Measurements from ENCODE around the gene KRTAP1-1. TPM values are rescaled to one million over a fixed set of nuclear protein-coding genes. Genes with fewer than 3 reads are reported as not detected.

KRTAP1-1 gene
- total and polyA plus RNA-seq, 2 experiments from 2014 or later: not detected

- Mint-ChIP-seq H3K4me1 (peaks cover 2% of the 10 kb centered on the region), H3K4me3 (no peak overlapping the region), H3K36me3 (ENCODE audit: low read depth) (no peaks in the 10 kb centered on the region), H3K27me3 (ENCODE audit: insufficient read depth, low read depth, poor library complexity) (no peaks in the 10 kb centered on the region), H3K27ac (no peak overlapping the region), H3K9me3 (no peaks in the 10 kb centered on the region)
- Histone ChIP-seq H3K4me1 (ENCODE audit: insufficient read depth) (0 out of 2 replicates have a peak, but pooled peaks cover 2% of the 10 kb centered on the region), H3K36me3 (ENCODE audit: insufficient read depth) (no peaks in the 10 kb centered on the region), H3K27me3 (ENCODE audit: insufficient read depth) (no peaks in the 10 kb centered on the region), H3K4me2 (no peak overlapping the region), H2AFZ (no peak overlapping the region), H3K79me2 (replicated peaks; ENCODE audit: insufficient read depth) (no peaks in the 10 kb centered on the region), H3K4me3 (no peak overlapping the region), H3F3A (replicated peaks; ENCODE audit: low read depth) (no peaks in the 10 kb centered on the region), H3K27ac (ENCODE audit: low read depth) (no peak overlapping the region), H4K20me1 (replicated peaks; ENCODE audit: insufficient read depth) (no peaks in the 10 kb centered on the region), H3K9me2 (ENCODE audit: insufficient read depth) (no peaks in the 10 kb centered on the region; the same call in none of the 2 replicates)
- DNase-seq (ENCODE audit: low spot score): no peak
- ATAC-seq: no peak
- no peak for TF ChIP-seq EZH2phosphoT487 (IDR thresholded peaks at IDR 0.05; ENCODE audit: unreplicated experiment)
- TF ChIP-seq NANOG (IDR thresholded peaks at IDR 0.05; ENCODE audit: borderline replicate concordance): no peak
- no peak for TF ChIP-seq ZNF114 (CRISPR knock-in tag; IDR thresholded peaks at IDR 0.05)
- TF ChIP-seq REST (IDR thresholded peaks at IDR 0.05; ENCODE audit: unreplicated experiment): no peak
- no peak for TF ChIP-seq JUNB (IDR thresholded peaks at IDR 0.05; ENCODE audit: unreplicated experiment)
- TF ChIP-seq CREB1 (CRISPR knock-in tag; IDR thresholded peaks at IDR 0.05; ENCODE audit: low read depth): no peak
- TF ChIP-seq, protein P1, sequence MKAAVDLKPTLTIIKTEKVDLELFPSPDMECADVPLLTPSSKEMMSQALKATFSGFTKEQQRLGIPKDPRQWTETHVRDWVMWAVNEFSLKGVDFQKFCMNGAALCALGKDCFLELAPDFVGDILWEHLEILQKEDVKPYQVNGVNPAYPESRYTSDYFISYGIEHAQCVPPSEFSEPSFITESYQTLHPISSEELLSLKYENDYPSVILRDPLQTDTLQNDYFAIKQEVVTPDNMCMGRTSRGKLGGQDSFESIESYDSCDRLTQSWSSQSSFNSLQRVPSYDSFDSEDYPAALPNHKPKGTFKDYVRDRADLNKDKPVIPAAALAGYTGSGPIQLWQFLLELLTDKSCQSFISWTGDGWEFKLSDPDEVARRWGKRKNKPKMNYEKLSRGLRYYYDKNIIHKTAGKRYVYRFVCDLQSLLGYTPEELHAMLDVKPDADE (IDR thresholded peaks at IDR 0.05): no peak
- TF ChIP-seq ZNF331 (CRISPR knock-in tag; IDR thresholded peaks at IDR 0.05; ENCODE audit: low read depth): no peak
- TF ChIP-seq, protein P2, sequence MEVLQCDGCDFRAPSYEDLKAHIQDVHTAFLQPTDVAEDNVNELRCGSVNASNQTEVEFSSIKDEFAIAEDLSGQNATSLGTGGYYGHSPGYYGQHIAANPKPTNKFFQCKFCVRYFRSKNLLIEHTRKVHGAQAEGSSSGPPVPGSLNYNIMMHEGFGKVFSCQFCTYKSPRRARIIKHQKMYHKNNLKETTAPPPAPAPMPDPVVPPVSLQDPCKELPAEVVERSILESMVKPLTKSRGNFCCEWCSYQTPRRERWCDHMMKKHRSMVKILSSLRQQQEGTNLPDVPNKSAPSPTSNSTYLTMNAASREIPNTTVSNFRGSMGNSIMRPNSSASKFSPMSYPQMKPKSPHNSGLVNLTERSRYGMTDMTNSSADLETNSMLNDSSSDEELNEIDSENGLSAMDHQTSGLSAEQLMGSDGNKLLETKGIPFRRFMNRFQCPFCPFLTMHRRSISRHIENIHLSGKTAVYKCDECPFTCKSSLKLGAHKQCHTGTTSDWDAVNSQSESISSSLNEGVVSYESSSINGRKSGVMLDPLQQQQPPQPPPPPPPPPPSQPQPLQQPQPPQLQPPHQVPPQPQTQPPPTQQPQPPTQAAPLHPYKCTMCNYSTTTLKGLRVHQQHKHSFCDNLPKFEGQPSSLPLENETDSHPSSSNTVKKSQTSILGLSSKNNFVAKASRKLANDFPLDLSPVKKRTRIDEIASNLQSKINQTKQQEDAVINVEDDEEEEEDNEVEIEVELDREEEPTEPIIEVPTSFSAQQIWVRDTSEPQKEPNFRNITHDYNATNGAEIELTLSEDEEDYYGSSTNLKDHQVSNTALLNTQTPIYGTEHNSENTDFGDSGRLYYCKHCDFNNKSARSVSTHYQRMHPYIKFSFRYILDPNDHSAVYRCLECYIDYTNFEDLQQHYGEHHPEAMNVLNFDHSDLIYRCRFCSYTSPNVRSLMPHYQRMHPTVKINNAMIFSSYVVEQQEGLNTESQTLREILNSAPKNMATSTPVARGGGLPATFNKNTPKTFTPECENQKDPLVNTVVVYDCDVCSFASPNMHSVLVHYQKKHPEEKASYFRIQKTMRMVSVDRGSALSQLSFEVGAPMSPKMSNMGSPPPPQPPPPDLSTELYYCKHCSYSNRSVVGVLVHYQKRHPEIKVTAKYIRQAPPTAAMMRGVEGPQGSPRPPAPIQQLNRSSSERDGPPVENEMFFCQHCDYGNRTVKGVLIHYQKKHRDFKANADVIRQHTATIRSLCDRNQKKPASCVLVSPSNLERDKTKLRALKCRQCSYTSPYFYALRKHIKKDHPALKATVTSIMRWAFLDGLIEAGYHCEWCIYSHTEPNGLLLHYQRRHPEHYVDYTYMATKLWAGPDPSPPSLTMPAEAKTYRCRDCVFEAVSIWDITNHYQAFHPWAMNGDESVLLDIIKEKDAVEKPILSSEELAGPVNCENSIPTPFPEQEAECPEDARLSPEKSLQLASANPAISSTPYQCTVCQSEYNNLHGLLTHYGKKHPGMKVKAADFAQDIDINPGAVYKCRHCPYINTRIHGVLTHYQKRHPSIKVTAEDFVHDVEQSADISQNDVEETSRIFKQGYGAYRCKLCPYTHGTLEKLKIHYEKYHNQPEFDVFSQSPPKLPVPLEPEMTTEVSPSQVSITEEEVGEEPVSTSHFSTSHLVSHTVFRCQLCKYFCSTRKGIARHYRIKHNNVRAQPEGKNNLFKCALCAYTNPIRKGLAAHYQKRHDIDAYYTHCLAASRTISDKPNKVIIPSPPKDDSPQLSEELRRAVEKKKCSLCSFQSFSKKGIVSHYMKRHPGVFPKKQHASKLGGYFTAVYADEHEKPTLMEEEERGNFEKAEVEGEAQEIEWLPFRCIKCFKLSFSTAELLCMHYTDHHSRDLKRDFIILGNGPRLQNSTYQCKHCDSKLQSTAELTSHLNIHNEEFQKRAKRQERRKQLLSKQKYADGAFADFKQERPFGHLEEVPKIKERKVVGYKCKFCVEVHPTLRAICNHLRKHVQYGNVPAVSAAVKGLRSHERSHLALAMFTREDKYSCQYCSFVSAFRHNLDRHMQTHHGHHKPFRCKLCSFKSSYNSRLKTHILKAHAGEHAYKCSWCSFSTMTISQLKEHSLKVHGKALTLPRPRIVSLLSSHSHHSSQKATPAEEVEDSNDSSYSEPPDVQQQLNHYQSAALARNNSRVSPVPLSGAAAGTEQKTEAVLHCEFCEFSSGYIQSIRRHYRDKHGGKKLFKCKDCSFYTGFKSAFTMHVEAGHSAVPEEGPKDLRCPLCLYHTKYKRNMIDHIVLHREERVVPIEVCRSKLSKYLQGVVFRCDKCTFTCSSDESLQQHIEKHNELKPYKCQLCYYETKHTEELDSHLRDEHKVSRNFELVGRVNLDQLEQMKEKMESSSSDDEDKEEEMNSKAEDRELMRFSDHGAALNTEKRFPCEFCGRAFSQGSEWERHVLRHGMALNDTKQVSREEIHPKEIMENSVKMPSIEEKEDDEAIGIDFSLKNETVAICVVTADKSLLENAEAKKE (CRISPR knock-in tag; IDR thresholded peaks at IDR 0.05): no peak
- TF ChIP-seq, protein P3, sequence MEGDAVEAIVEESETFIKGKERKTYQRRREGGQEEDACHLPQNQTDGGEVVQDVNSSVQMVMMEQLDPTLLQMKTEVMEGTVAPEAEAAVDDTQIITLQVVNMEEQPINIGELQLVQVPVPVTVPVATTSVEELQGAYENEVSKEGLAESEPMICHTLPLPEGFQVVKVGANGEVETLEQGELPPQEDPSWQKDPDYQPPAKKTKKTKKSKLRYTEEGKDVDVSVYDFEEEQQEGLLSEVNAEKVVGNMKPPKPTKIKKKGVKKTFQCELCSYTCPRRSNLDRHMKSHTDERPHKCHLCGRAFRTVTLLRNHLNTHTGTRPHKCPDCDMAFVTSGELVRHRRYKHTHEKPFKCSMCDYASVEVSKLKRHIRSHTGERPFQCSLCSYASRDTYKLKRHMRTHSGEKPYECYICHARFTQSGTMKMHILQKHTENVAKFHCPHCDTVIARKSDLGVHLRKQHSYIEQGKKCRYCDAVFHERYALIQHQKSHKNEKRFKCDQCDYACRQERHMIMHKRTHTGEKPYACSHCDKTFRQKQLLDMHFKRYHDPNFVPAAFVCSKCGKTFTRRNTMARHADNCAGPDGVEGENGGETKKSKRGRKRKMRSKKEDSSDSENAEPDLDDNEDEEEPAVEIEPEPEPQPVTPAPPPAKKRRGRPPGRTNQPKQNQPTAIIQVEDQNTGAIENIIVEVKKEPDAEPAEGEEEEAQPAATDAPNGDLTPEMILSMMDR (conservative IDR thresholded peaks at IDR 0.05; ENCODE audit: low read depth in 2 of 2): no peak
- TF ChIP-seq POLR2AphosphoS5 (IDR thresholded peaks at IDR 0.05; ENCODE audit: low read depth): no peak
- no peak for TF ChIP-seq EZH2 (IDR thresholded peaks at IDR 0.05; ENCODE audit: low read depth, unreplicated experiment)
- no peak for TF ChIP-seq STAT1 (IDR thresholded peaks at IDR 0.05; ENCODE audit: unreplicated experiment)
These were observed 23.1 kb upstream of the KRTAP1-1 start for GRCh38 chr17:41064301-41064700.

Data from GM23338 (cell line).